GM23338 (cell line): ENCODE measurements around the gene FRMD4A. TPM values are rescaled to one million over a fixed set of nuclear protein-coding genes. Genes with fewer than 3 reads are reported as not detected.

Source experiments
- ATAC-seq: fragments of 200-7000 bp; cut with Tn5 transposase; 3 replicates; pipeline ENCODE4 v1.9.1; 2020
- DNase-seq: peaks from one replicate; pipeline ENCODE4 v3.0.0-alpha.2; 2015; ENCODE audit warnings: low spot score
- H2AFZ ChIP-seq: fragments of 200-600 bp; sonication (generic); 2 replicates; pipeline ENCODE4 v1.8.0; 2016; ENCODE audit warnings: antibody characterized with exemption, mild to moderate bottlenecking, moderate library complexity
- H3F3A ChIP-seq: fragments of 200-600 bp; sonication (generic); replicated peaks from 2 replicates; pipeline ENCODE4 v1.8.0; 2017; ENCODE audit warnings: antibody characterized with exemption, mixed run types, low read depth
- H3K27ac ChIP-seq: fragments of 200-600 bp; sonication (generic); 2 replicates; pipeline ENCODE4 v1.6.1; 2016; ENCODE audit warnings: low read depth
- H3K27me3 ChIP-seq: fragments of 200-600 bp; sonication (generic); 2 replicates; pipeline ENCODE4 v1.8.0; 2016; ENCODE audit warnings: mild to moderate bottlenecking, mixed run types, moderate library complexity; ENCODE audit not compliant: insufficient read depth
- H3K36me3 ChIP-seq: fragments of 200-600 bp; sonication (generic); 2 replicates; pipeline ENCODE4 v1.8.0; 2016; ENCODE audit warnings: mild to moderate bottlenecking; ENCODE audit not compliant: insufficient read depth
- H3K4me1 ChIP-seq: fragments of 200-600 bp; sonication (generic); 2 replicates; pipeline ENCODE4 v1.8.0; 2016; ENCODE audit warnings: mild to moderate bottlenecking, moderate library complexity; ENCODE audit not compliant: insufficient read depth
- H3K4me2 ChIP-seq: fragments of 200-600 bp; sonication (generic); 2 replicates; pipeline ENCODE4 v1.7.1; 2017; ENCODE audit warnings: mixed run types
- H3K4me3 ChIP-seq: fragments of 200-600 bp; sonication (generic); 2 replicates; pipeline ENCODE4 v1.6.1; 2016; ENCODE audit warnings: mixed run types
- H3K79me2 ChIP-seq: fragments of 200-600 bp; sonication (generic); replicated peaks from 2 replicates; pipeline ENCODE4 v1.8.0; 2017; ENCODE audit warnings: mild to moderate bottlenecking; ENCODE audit not compliant: insufficient read depth
- H3K9me2 ChIP-seq: fragments of 200-600 bp; sonication (generic); 2 replicates; pipeline ENCODE4 v1.8.0; 2017; ENCODE audit not compliant: insufficient read depth
- H4K20me1 ChIP-seq: fragments of 200-600 bp; sonication (generic); replicated peaks from 2 replicates; pipeline ENCODE4 v1.8.0; 2017; ENCODE audit warnings: mild to moderate bottlenecking; ENCODE audit not compliant: insufficient read depth
- H3K27ac Mint-ChIP-seq: 2 replicates; pipeline ENCODE4 v1.8.0; 2020; ENCODE audit warnings: inconsistent platforms, mild to moderate bottlenecking, moderate library complexity, mixed read lengths
- H3K27me3 Mint-ChIP-seq: 3 replicates; pipeline ENCODE4 v1.8.0; 2022; ENCODE audit warnings: low read depth, mild to moderate bottlenecking, moderate library complexity, mixed read lengths, inconsistent platforms; ENCODE audit not compliant: insufficient read depth, poor library complexity
- H3K36me3 Mint-ChIP-seq: 3 replicates; pipeline ENCODE4 v1.8.0; 2021; ENCODE audit warnings: low read depth, mild to moderate bottlenecking, inconsistent platforms, moderate library complexity, mixed read lengths
- H3K4me1 Mint-ChIP-seq: 3 replicates; pipeline ENCODE4 v1.8.0; 2020; ENCODE audit warnings: mild to moderate bottlenecking, inconsistent platforms, mixed read lengths
- H3K4me3 Mint-ChIP-seq: 3 replicates; pipeline ENCODE4 v1.8.0; 2021; ENCODE audit warnings: moderate library complexity, mild to moderate bottlenecking, inconsistent platforms, mixed read lengths
- H3K9me3 Mint-ChIP-seq: 3 replicates; pipeline ENCODE4 v1.8.0; 2020; ENCODE audit warnings: moderate library complexity, mild to moderate bottlenecking, inconsistent platforms, mixed read lengths
- CREB1 ChIP-seq: fragments of 250-450 bp; sonication (Bioruptor Pico); IDR thresholded peaks from 2 replicates; pipeline ENCODE4 v1.5.0; 2020; ENCODE audit warnings: low read depth, mild to moderate bottlenecking, moderate library complexity
- CTCF ChIP-seq, 2 experiments: fragments of 200-600 bp in 1 of 2; sonication (generic) in 1 of 2; conservative IDR thresholded peaks; 2 replicates each; pipeline versions ENCODE4 v1.5.1 to v1.6.1; 2016 to 2017; ENCODE audit warnings: antibody characterized with exemption in 2 of 2, low read depth in 2 of 2, mild to moderate bottlenecking in 2 of 2, moderate library complexity in 1 of 2
- ETS1 ChIP-seq: IDR thresholded peaks from 2 replicates; pipeline ENCODE4 v1.6.1; 2016; ENCODE audit warnings: antibody characterized with exemption
- EZH2 ChIP-seq: fragments of 200-600 bp; sonication (generic); IDR thresholded peaks from one replicate; pipeline ENCODE4 v1.8.0; 2017; ENCODE audit warnings: antibody characterized with exemption, mild to moderate bottlenecking, low read depth; ENCODE audit not compliant: unreplicated experiment
- EZH2phosphoT487 ChIP-seq: fragments of 200-600 bp; sonication (generic); IDR thresholded peaks from one replicate; pipeline ENCODE4 v1.8.1; 2018; ENCODE audit warnings: antibody characterized with exemption; ENCODE audit not compliant: unreplicated experiment
- JUNB ChIP-seq: IDR thresholded peaks from one replicate; pipeline ENCODE4 v1.6.1; 2016; ENCODE audit warnings: antibody characterized with exemption; ENCODE audit not compliant: unreplicated experiment
- NANOG ChIP-seq: IDR thresholded peaks from 2 replicates; pipeline ENCODE4 v1.6.1; 2016; ENCODE audit warnings: antibody characterized with exemption, borderline replicate concordance
- POLR2AphosphoS5 ChIP-seq: IDR thresholded peaks from 2 replicates; pipeline ENCODE4 v1.6.1; 2016; ENCODE audit warnings: antibody characterized with exemption, low read depth
- REST ChIP-seq: IDR thresholded peaks from one replicate; pipeline ENCODE4 v1.6.1; 2018; ENCODE audit warnings: antibody characterized with exemption; ENCODE audit not compliant: unreplicated experiment
- STAT1 ChIP-seq: IDR thresholded peaks from one replicate; pipeline ENCODE4 v1.6.1; 2016; ENCODE audit warnings: antibody characterized with exemption; ENCODE audit not compliant: unreplicated experiment
- ZNF114 ChIP-seq: fragments of 250-450 bp; sonication (Bioruptor Pico); IDR thresholded peaks from 2 replicates; pipeline ENCODE4 v1.5.0; 2020; ENCODE audit warnings: mild to moderate bottlenecking, moderate library complexity
- ZNF331 ChIP-seq: fragments of 250-450 bp; sonication (Bioruptor Pico); IDR thresholded peaks from 2 replicates; pipeline ENCODE4 v1.5.0; 2020; ENCODE audit warnings: low read depth, mild to moderate bottlenecking, moderate library complexity
- ZNF462 ChIP-seq: fragments of 250-450 bp; sonication (Bioruptor Pico); IDR thresholded peaks from 2 replicates; pipeline ENCODE4 v1.5.0; 2020; ENCODE audit warnings: mild to moderate bottlenecking, moderate library complexity
- polyA plus RNA-seq: library from polyadenylated mRNA; unstranded; fragments of >200 nt; fragmentation: Nextera tagmentation; extraction: Ambion mirVana; gene quantifications from 2 replicates; pipeline ENCODE4 v1.2.1, GENCODE V29; 2016
- total RNA-seq: library from RNA; depleted of rRNA; stranded (reverse); fragments of >200 nt; shearing (Covaris generic); gene quantifications from 2 replicates; pipeline ENCODE4 v1.2.3, GENCODE V29; 2014

The FRMD4A gene
- total and polyA plus RNA-seq, 2 experiments from 2014 or later = 14.0 to 20.1 TPM

- Histone ChIP-seq H4K20me1 (no peaks in the 10 kb centered on the region), H3F3A (no peaks in the 10 kb centered on the region), H3K4me3 (no peak overlapping the region), H2AFZ (no peak overlapping the region), H3K9me2 (0 out of 2 replicates have a peak, but pooled peaks cover 5% of the 10 kb centered on the region), H3K4me2 (no peak overlapping the region), H3K79me2 (no peaks in the 10 kb centered on the region), H3K27ac (no peak overlapping the region), H3K27me3 (no peaks in the 10 kb centered on the region), H3K4me1 (no peaks in the 10 kb centered on the region), H3K36me3 (no peaks in the 10 kb centered on the region)
- ATAC-seq (no peak), DNase-seq (no peak)
- Mint-ChIP-seq H3K9me3 (no peaks in the 10 kb centered on the region), H3K27ac (no peak overlapping the region), H3K4me3 (no peak overlapping the region), H3K4me1 (no peaks in the 10 kb centered on the region), H3K36me3 (no peaks in the 10 kb centered on the region), H3K27me3 (peaks cover 7% of the 10 kb centered on the region)
- no peak for TF ChIP-seq STAT1
- TF ChIP-seq REST = no peak
- TF ChIP-seq ZNF114 (CRISPR knock-in tag) = no peak
- no peak for TF ChIP-seq CREB1
- TF ChIP-seq EZH2 = no peak
- TF ChIP-seq EZH2phosphoT487 = no peak
- no peak for TF ChIP-seq CTCF (conservative IDR thresholded peaks at IDR 0.05; ENCODE audit: low read depth in 2 of 2)
- no peak for TF ChIP-seq POLR2AphosphoS5
- TF ChIP-seq ZNF462 = no peak
- TF ChIP-seq JUNB = no peak
- no peak for TF ChIP-seq ZNF331 (CRISPR knock-in tag)
- no peak for TF ChIP-seq ETS1
- TF ChIP-seq NANOG = no peak
Measured at GRCh38 chr10:14225379-14225778, 105.3 kb downstream of the FRMD4A start.
